ENCODE data around the gene C1QTNF7.

Gene C1QTNF7

DNA sequence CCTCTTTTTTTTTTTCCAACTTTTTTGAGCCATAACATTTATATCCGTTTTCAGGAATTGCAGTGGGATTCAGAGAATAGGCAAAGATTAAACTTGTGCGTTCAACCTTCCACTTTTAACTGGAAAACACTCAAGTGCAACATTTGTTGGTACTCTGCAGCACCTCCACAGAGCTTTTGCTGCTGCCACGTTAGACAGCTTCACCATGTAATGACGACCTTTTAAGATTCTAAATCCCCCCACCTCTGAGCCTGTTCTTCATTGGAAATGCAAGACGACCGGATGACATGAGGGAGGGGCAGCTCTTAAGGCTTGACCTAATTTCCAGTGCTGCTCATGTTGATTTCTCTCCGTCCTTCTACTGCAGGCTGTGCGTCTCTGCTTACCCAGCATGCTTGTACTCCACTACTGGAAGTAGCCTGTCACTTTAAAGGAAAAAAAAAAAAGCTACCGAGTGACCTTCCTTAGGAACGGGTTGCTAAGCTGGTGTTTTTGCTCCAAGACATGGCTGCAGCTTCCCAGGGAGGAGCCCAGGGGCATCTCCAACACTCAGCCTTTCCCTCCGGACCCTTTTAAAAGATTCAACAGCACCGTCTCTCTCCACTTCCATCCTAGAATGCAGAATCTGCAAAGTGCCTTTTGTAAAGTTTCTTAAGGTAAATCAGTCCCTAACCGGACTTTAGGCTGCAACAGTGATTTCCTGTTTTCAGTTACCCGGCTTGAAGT is 41.7 kb downstream of the C1QTNF7 start, which contains the start of gene CC2D2A:
CC2D2A (plus strand) TSS at position 481 of the 726 bp plus-strand sequence. CDS start 6,051 bp downstream, outside the sequence.
- no peaks in the 10 kb centered on the region for H3K27me3 Mint-ChIP-seq
- H3K27ac Mint-ChIP-seq = peak within 1 kb of the TSS in 1 of 2 donors; percentile 40
- peaks cover 7% of the 10 kb centered on the region for H3K4me1 Mint-ChIP-seq
- peak within 1 kb of the TSS; percentile 20 to 43 for H3K4me3 Mint-ChIP-seq
- DNase-seq = no peak
- ATAC-seq = no peak
- H3K9me3 Mint-ChIP-seq = no peaks in the 10 kb centered on the region

DNA sequence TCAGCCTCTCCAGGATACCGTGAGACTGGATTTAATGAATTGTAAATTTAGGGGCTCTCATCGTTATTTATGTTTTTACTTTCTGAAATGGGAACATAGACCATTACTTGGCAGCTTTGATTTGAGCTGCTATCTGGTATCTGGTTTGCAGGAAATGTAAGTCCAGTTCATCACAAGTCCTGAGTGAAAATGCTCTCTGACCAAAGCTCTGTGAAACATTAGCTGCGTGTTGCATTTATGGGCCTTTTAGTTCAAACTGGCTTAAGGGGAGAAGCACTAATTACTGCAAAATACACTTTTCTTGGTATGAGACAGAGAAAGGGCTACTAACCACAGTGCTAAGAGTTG is 42.3 kb downstream of the C1QTNF7 start:
- Mint-ChIP-seq H3K27me3 (no peaks in the 10 kb centered on the region), H3K4me1 (peaks cover 7% of the 10 kb centered on the region), H3K27ac (peak overlapping the region in 1 of 2 donors; percentile 40), H3K4me3 (peak overlapping the region; percentile 20 to 43), H3K9me3 (no peaks in the 10 kb centered on the region)
- ATAC-seq (no peak), DNase-seq (no peak)

DNA sequence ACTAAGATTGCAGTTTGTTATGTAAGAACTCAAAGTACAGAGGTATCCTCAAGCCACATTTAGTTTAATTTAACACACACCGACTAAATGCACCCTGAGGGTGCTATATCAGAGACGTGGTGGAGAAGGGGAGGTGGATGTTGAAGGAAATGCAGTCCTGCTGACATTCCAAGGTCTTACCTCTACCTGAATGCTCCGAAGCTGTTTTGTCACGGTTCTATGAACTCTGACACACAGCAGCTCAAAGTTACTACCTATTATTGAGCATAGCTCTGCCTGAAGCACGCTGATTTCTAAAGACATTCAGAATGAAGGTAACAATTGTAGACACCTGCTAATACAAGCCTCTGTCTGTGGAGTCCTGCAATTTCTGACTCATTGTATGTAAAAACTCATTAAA is 48.6 kb downstream of the C1QTNF7 start:
- H3K4me3 Mint-ChIP-seq = no peak overlapping the region
- H3K27ac Mint-ChIP-seq = no peak overlapping the region
- no peaks in the 10 kb centered on the region for H3K9me3 Mint-ChIP-seq
- H3K27me3 Mint-ChIP-seq = no peaks in the 10 kb centered on the region
- DNase-seq (no peak), ATAC-seq (no peak)
- H3K4me1 Mint-ChIP-seq = no peaks in the 10 kb centered on the region

DNA sequence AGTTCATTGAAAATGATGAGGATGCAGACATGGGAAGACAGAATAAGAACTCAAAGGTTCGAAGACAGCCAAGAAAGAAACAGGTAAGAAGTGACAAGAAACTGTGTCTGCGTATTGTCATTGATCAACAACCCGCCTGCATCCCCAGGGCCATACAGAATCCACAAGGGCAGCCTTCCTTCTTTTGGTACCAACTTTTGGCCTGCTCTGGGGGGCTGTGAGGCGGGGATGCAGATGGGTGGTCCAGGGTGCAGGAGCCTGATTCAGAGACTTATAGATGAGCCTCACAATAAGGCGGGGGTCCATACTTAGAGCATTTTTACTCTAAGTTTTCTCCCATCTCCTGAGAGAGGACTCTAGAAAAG is 50.9 kb downstream of the C1QTNF7 start:
- peaks cover under 1% of the 10 kb centered on the region in 2 donors for H3K9me3 Mint-ChIP-seq
- ATAC-seq = no peak
- DNase-seq = no peak
- no peak overlapping the region for H3K4me3 Mint-ChIP-seq
- H3K27me3 Mint-ChIP-seq = no peaks in the 10 kb centered on the region
- no peaks in the 10 kb centered on the region for H3K4me1 Mint-ChIP-seq
- no peak overlapping the region for H3K27ac Mint-ChIP-seq

DNA sequence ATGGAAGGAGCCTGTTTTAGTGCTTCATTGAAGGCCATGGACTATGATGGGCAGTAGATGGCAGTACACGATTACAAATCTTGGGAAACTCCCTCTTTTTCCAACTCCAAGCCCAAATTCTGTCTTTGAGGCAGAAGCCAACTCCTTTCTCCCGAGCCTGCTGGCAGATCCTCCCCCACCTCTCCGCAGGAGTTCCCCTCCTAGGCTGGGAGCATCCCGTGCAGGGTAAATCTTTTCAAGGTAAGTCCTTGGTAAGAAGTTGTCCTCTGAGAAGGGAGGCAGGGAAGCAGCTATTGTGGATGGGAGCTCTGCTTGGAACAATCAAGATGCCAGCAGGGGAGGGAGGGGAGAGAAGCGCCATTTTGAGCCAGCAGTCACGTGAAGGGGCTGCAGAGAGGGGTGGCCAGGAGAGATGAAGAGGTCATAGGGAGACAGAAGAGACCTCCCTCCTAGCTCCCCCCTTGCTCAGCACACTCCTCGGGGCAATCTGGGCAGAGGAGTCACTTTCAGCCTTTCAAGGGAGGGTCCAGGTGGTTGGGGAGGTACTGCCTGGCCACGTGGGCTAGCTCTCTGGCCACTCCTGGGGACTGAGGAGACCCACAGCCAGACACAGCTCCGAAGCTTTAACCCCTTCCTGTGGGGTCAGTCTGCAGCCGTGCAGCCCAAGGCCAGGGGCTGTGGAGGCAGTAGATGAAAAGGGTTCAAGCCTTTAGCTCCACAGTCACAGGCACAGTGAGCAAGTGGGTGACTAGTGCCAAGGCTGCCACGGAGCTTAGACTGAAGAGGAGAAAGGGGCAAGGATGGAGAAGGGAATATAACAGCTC is 51.5 kb downstream of the C1QTNF7 start:
- Mint-ChIP-seq H3K4me1 (no peaks in the 10 kb centered on the region), H3K4me3 (no peak overlapping the region), H3K27ac (no peak overlapping the region), H3K9me3 (peaks cover 6% of the 10 kb centered on the region in 2 donors), H3K27me3 (no peaks in the 10 kb centered on the region)
- ATAC-seq (peak; percentile 58), DNase-seq (no peak)

DNA sequence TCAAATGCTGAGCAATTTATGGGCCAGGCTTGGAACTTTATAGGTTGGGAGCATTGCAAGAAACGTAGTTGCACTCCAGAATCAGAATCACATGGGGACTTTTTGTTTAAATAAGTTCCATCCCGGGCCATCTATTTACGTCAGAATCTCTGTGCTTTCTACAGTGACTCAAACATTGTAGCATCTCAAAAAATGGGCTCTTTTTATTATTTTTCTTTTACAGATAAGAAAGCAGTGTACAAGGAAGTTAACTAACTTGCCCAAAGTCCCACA is 52.0 kb downstream of the C1QTNF7 start:
- Mint-ChIP-seq H3K4me3 (no peak overlapping the region), H3K4me1 (no peaks in the 10 kb centered on the region), H3K9me3 (peaks cover 8 to 12% of the 10 kb centered on the region in 2 donors), H3K27me3 (no peaks in the 10 kb centered on the region), H3K27ac (no peak overlapping the region)
- DNase-seq = no peak
- no peak for ATAC-seq

DNA sequence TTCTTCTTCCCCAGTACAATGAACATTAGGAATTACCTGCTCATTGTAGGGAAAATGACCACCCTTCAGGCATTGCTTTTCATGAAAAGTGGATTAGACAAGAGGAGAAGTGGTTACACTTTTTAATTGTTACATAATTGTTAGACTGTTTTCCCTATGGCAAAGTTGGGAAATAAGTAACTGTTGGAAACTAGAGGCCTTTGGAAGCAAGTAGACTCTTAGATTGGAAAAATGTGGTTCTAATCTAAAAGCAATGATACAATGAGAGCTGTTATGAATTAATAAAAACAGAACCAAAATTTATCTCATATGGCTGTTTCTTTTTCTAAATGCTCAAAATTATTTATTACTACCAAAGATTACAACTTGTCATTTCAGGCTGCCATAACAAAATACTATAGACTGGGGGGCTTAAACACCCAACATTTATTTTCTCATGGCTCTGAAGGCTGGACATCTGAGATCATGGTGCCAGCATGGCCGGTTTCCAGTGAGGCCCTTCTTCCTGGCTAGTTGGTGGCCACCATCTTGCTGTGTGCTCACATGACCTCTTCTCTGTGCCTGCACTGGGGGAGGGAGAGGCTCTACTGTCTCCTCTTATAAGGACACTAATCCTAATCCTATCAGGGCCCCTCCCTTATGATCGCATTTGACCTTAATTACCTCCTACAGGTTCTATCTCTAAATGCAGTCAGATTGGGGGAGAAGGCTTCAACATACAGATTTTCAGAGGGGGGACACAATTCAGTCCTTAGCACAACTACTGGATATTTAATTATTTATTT is 54.3 kb downstream of the C1QTNF7 start:
- H3K9me3 Mint-ChIP-seq = peaks cover 17 to 18% of the 10 kb centered on the region in 2 donors
- H3K4me3 Mint-ChIP-seq = no peak overlapping the region
- H3K27me3 Mint-ChIP-seq = no peaks in the 10 kb centered on the region
- H3K27ac Mint-ChIP-seq = no peak overlapping the region
- H3K4me1 Mint-ChIP-seq = no peaks in the 10 kb centered on the region
- DNase-seq (no peak), ATAC-seq (no peak)

DNA sequence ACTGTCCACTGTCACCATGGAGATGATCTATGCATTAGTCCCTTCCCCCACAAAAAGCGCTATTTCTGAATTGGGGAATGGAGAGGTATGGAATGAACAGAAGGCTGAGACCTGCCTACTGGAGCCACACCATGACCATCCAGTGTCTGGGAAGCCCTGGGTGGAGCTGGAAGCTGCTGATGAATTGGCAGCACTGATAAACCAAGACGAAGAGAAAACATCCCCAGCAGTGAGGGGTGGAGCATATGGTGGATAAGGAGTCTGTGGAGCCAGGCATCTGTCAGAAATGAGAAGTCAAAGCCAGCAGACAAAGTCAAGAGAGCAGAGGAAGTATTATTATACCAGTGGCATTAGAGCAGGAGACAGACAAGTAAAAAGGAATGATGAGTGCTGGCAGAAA is 55.0 kb downstream of the C1QTNF7 start:
- Mint-ChIP-seq H3K27me3 (no peaks in the 10 kb centered on the region), H3K27ac (no peak overlapping the region), H3K9me3 (peaks cover 17 to 22% of the 10 kb centered on the region in 2 donors), H3K4me1 (no peaks in the 10 kb centered on the region), H3K4me3 (no peak overlapping the region)
- ATAC-seq = no peak
- no peak for DNase-seq

DNA sequence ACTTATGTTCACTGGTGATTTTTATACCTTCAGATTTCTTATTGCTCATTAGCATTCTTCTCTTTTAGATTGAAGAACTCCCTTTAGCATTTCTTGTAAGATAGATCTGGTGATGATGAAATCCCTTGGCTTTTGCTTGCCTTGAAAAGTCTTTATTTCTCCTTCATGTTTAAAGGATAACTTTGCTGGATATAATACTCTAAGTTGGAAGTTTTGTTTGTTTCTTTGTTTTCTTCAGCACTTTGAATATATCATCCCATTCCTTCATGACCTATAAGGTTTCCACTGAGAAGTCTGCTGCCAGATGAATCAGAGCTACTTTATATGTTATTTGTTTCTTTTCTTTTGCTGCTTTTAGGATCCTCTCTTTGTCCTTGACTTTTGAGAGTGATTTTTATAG is 60.3 kb downstream of the C1QTNF7 start:
- DNase-seq (no peak), ATAC-seq (no peak)
- Mint-ChIP-seq H3K27me3 (no peaks in the 10 kb centered on the region), H3K4me1 (no peaks in the 10 kb centered on the region), H3K9me3 (peaks cover 40 to 54% of the 10 kb centered on the region in 2 donors), H3K4me3 (no peak overlapping the region), H3K27ac (no peak overlapping the region)

DNA sequence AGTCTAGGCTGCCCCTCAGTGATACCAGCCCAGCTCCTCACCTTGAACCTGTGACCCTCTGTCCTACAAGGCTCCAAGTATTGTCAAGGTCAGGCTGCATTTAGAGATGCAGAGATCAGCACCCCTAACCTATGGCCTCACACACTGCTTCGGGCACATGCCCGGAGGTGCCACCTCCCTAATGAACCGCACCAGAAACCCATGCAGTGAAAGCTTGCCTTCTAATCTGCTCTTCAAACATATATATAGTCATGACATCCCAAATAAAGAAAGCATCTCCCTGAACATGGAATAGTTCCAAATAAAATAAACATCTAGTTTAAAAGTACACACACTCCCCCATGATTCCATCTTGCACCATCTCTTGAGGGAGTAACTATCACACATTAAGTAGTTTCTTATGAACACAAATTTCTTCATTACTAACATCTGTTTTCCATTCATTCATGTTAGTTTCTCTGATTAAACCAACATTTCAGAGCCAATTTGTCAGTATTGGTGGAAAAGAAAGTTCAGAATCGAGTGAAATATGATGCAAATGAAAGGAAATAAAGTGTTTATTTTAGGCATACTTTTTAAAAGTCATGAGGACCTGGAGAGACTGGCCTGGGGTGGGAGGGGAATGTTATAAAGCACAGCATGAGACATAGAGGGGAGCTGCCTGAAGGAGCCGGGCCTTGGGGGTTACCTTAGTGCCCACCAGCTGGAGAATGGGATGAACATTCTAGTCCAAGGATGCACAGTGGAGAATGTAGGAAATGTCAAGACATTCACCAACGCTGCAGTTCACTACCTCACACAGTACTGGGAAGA is 61.0 kb downstream of the C1QTNF7 start:
- Mint-ChIP-seq H3K27me3 (no peaks in the 10 kb centered on the region), H3K4me3 (no peak overlapping the region), H3K27ac (peak overlapping the region in 1 of 2 donors; percentile 28), H3K4me1 (no peaks in the 10 kb centered on the region), H3K9me3 (peaks cover 39 to 52% of the 10 kb centered on the region in 2 donors)
- ATAC-seq (no peak), DNase-seq (no peak)

DNA sequence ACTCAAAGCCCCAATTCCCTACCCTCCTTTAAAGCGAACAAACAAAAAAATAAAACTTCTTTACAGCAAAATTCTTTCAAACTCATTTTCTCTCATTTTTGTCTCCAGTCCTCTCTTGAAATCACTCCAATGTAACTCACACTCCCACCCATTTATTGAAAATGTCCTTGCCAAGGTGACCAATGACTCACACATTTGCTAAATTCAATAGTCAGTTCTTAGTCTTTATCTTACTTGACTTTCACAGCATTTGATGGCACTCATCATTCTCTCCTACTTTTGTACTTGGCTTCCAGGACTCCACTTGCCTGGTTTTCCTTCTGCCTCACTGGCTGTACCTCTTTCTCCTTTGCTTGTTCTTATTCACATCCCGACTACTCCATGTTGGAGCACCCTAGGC is 61.7 kb downstream of the C1QTNF7 start:
- H3K27ac Mint-ChIP-seq = no peak overlapping the region
- H3K4me1 Mint-ChIP-seq = no peaks in the 10 kb centered on the region
- DNase-seq (no peak), ATAC-seq (no peak)
- H3K4me3 Mint-ChIP-seq = no peak overlapping the region
- no peaks in the 10 kb centered on the region for H3K27me3 Mint-ChIP-seq
- H3K9me3 Mint-ChIP-seq = peaks cover 32 to 45% of the 10 kb centered on the region in 2 donors

DNA sequence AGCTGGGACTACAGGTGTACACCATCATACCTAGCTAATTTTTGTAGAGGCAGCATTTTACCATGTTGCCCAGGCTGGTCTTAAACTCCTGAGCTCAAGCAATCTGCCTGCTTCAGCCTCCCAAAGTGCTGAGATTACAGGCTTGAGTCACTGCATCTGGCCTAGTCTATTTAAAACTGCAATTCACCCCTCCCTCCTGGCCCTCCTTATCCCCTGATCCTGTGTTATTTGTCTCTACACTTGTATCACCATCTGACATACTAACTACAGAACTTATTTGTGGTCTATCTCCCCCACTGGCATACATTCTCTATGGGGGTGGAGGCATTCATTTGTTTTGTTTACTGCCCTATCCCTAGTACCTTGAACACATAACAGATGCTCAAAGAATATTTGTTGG is 65.6 kb downstream of the C1QTNF7 start:
- no peak for ATAC-seq
- no peak overlapping the region for H3K27ac Mint-ChIP-seq
- peaks cover 22 to 40% of the 10 kb centered on the region in 2 donors for H3K9me3 Mint-ChIP-seq
- DNase-seq = no peak
- no peak overlapping the region for H3K4me3 Mint-ChIP-seq
- H3K4me1 Mint-ChIP-seq = no peaks in the 10 kb centered on the region
- no peaks in the 10 kb centered on the region for H3K27me3 Mint-ChIP-seq

DNA sequence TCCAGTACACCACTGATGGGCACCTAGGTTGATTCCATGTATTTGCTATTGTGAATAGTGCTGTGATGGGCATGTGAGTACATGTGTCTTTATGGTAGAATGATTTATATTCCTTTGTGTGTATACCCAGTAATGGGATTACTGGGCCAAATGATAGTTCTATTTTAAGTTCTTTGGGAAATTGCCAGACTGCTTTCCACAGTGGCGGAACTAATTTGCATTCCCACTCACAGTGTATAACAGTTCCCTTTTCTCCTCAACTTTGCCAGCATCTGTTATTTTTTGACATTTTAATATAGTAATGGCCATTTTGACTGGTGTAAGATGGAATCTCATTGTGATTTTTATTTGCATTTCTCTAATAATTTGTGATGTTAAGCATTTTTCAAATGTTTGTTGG is 67.8 kb downstream of the C1QTNF7 start:
- H3K4me1 Mint-ChIP-seq = no peaks in the 10 kb centered on the region
- ATAC-seq = no peak
- DNase-seq = no peak
- H3K9me3 Mint-ChIP-seq = peaks cover 6 to 18% of the 10 kb centered on the region in 2 donors
- no peaks in the 10 kb centered on the region for H3K27me3 Mint-ChIP-seq
- no peak overlapping the region for H3K4me3 Mint-ChIP-seq
- no peak overlapping the region for H3K27ac Mint-ChIP-seq
